K562 (cell line): Measurements from ENCODE around the gene ACSS1. TPM values are rescaled to one million over a fixed set of nuclear protein-coding genes. Genes with fewer than 3 reads are reported as not detected.

Source experiments
- ARHGAP35 ChIP-seq: fragments of 450-650 bp; IDR thresholded peaks from 2 replicates; pipeline ENCODE4 v1.6.1; 2018; ENCODE audit not compliant: partially characterized antibody
- E2F6 ChIP-seq, 2 experiments: IDR thresholded peaks; 2 replicates each; pipeline ENCODE4 v1.6.1; 2011; ENCODE audit warnings: borderline replicate concordance in 1 of 2, control low read depth in 1 of 2, low read depth in 1 of 2, low read length in 1 of 2, mild to moderate bottlenecking in 1 of 2, mixed read lengths in 1 of 2, moderate library complexity in 1 of 2; ENCODE audit not compliant: insufficient read depth in 1 of 2, insufficient read length in 1 of 2, poor library complexity in 1 of 2, severe bottlenecking in 1 of 2; ENCODE audit errors: extremely low read depth in 1 of 2
- FOXJ2 ChIP-seq: fragments of 200-800 bp; sonication (Bioruptor generic); IDR thresholded peaks from 2 replicates; pipeline ENCODE4 v1.6.1; 2016; ENCODE audit warnings: missing genetic modification characterization, missing compliant biosample characterization
- FOXJ3 ChIP-seq: sonication (generic); formaldehyde crosslinking; IDR thresholded peaks from 2 replicates; pipeline ENCODE4 v1.4.0; 2020; ENCODE audit warnings: mild to moderate bottlenecking, missing genetic modification reagents
- HMG20B ChIP-seq: fragments of 250-450 bp; sonication (Bioruptor Pico); IDR thresholded peaks from 2 replicates; pipeline ENCODE4 v1.5.0; 2021; ENCODE audit warnings: mild to moderate bottlenecking
- HMGXB4 ChIP-seq: sonication (generic); formaldehyde crosslinking; IDR thresholded peaks from 2 replicates; pipeline ENCODE4 v1.8.1; 2023; ENCODE audit warnings: mild to moderate bottlenecking, missing genetic modification reagents
- KAT7 ChIP-seq: sonication (generic); formaldehyde crosslinking; IDR thresholded peaks from 2 replicates; pipeline ENCODE4 v1.8.0; 2022; ENCODE audit warnings: missing genetic modification reagents, mild to moderate bottlenecking, borderline replicate concordance
- KLF1 ChIP-seq: fragments of 450-650 bp; IDR thresholded peaks from 2 replicates; pipeline ENCODE4 v1.6.1; 2016; ENCODE audit warnings: missing genetic modification characterization, missing compliant biosample characterization
- NFXL1 ChIP-seq: fragments of 450-650 bp; formaldehyde crosslinking; IDR thresholded peaks from 2 replicates; pipeline ENCODE4 v1.4.0; 2021; ENCODE audit warnings: mild to moderate bottlenecking
- RNF219 ChIP-seq: fragments of 250-450 bp; sonication (Bioruptor Pico); IDR thresholded peaks from 2 replicates; pipeline ENCODE4 v1.5.0; 2022; ENCODE audit warnings: mild to moderate bottlenecking
- SOX6 ChIP-seq: fragments of 450-650 bp; IDR thresholded peaks from 2 replicates; pipeline ENCODE4 v1.6.1; 2014; ENCODE audit warnings: mild to moderate bottlenecking
- TCF15 ChIP-seq: fragments of 250-450 bp; sonication (Bioruptor Pico); IDR thresholded peaks from 2 replicates; pipeline ENCODE4 v1.8.0; 2022; ENCODE audit warnings: moderate library complexity, mild to moderate bottlenecking, inconsistent platforms
- YBX1 ChIP-seq: fragments of 450-650 bp; IDR thresholded peaks from 2 replicates; pipeline ENCODE4 v1.7.1; 2016; ENCODE audit warnings: mild to moderate bottlenecking
- ZNF146 ChIP-seq: IDR thresholded peaks from one replicate; pipeline ENCODE4 v1.6.1; 2018; ENCODE audit warnings: missing compliant biosample characterization; ENCODE audit not compliant: unreplicated experiment
- ZNF165 ChIP-seq: fragments of 250-450 bp; sonication (Bioruptor Pico); IDR thresholded peaks from 2 replicates; pipeline ENCODE4 v1.4.0; 2020; ENCODE audit warnings: borderline replicate concordance
- ZNF212 ChIP-seq: fragments of 450-650 bp; formaldehyde crosslinking; IDR thresholded peaks from 2 replicates; pipeline ENCODE4 v1.4.0; 2020; ENCODE audit warnings: mild to moderate bottlenecking
- ZNF436 ChIP-seq: fragments of 250-450, 450-650 bp; sonication (Bioruptor Pico); formaldehyde crosslinking; IDR thresholded peaks from 2 replicates; pipeline ENCODE4 v1.7.0; 2020; ENCODE audit warnings: mild to moderate bottlenecking
- ZNF592 ChIP-seq: fragments of 450-650 bp; IDR thresholded peaks from 2 replicates; pipeline ENCODE4 v1.6.1; 2017; ENCODE audit warnings: antibody characterized with exemption, mild to moderate bottlenecking
- ZNF778 ChIP-seq: fragments of 450-650 bp; formaldehyde crosslinking; IDR thresholded peaks from 2 replicates; pipeline ENCODE4 v1.4.0; 2020; ENCODE audit warnings: mild to moderate bottlenecking, moderate library complexity
- polyA plus RNA-seq, 8 experiments: library from polyadenylated mRNA; depleted of rRNA in 4 of 8; stranded (reverse) in 5 of 8; unstranded in 3 of 8; fragments of >200 nt; fragmentation: Nextera tagmentation in 2 of 8; fragmentation: Illumina TruSeq in 1 of 8; extraction: Ambion mirVana in 2 of 8; extraction: Trizol in 1 of 8; gene quantifications; 2 replicates each; pipeline versions ENCODE4 v1.2.1 to v1.2.3, GENCODE V29; 2011 to 2014; ENCODE audit warnings: inconsistent platforms in 1 of 8, missing spikeins in 1 of 8
- total RNA-seq, 7 experiments: library from RNA; depleted of rRNA in 6 of 7; stranded (reverse); fragments of >200 nt in 6 of 7; fragmentation: Illumina TruSeq in 2 of 7; extraction: Trizol in 2 of 7; gene quantifications; 2 replicates each; pipeline versions ENCODE4 v1.2.1 to v1.2.3, GENCODE V29; 2011 to 2021; ENCODE audit warnings: low replicate concordance in 1 of 7

Gene ACSS1
- total and polyA plus RNA-seq, 9 of the 15 experiments (the other 6 are each of a cell fraction or from before 2014, with no cell fraction given): 0.07 to 2.1 (median 0.27) TPM; not detected in 3

- TF ChIP-seq ZNF778: no peak
- TF ChIP-seq YBX1: no peak
- TF ChIP-seq SOX6: no peak
- TF ChIP-seq ZNF212 (CRISPR knock-in tag): no peak
- no peak; the same call in 1 of the 2 replicates for TF ChIP-seq ZNF592
- no peak for TF ChIP-seq ZNF146
- no peak for TF ChIP-seq HMGXB4 (CRISPR knock-in tag)
- no peak for TF ChIP-seq RNF219 (CRISPR knock-in tag)
- no peak for TF ChIP-seq HMG20B (CRISPR knock-in tag)
- TF ChIP-seq ARHGAP35: no peak
- no peak for TF ChIP-seq KLF1 (tag)
- no peak for TF ChIP-seq FOXJ3
- TF ChIP-seq ZNF436: no peak
- TF ChIP-seq TCF15 (CRISPR knock-in tag): no peak
- TF ChIP-seq KAT7 (CRISPR knock-in tag): 0 out of 2 replicates have a peak, but pooled peaks have one; percentile 45
- no peak for TF ChIP-seq ZNF165 (CRISPR knock-in tag)
- peak; percentile 86 to 95 for TF ChIP-seq E2F6 (IDR thresholded peaks at IDR 0.05; ENCODE audit: borderline replicate concordance in 1 of 2, extremely low read depth in 1 of 2, insufficient read depth in 1 of 2, insufficient read length in 1 of 2, low read depth in 1 of 2, low read length in 1 of 2, poor library complexity in 1 of 2, severe bottlenecking in 1 of 2)
- no peak for TF ChIP-seq FOXJ2 (tag)
- TF ChIP-seq NFXL1 (CRISPR knock-in tag): no peak
These were observed 65.3 kb downstream of the ACSS1 start, which contains the start of gene APMAP (continued) for GRCh38 chr20:24992487-24993205.
